ENCODE data around the gene ACAT1. TPM values are rescaled to one million over a fixed set of nuclear protein-coding genes. Genes with fewer than 3 reads are reported as not detected.
"Not testable (repeated sequence)": the region's sequence is repeated elsewhere in the genome, so short reads cannot be mapped to it uniquely, and the experiment has no call there.

The ACAT1 gene
- total RNA-seq, 1 donor from 2014 or later: 404 TPM

DNA sequence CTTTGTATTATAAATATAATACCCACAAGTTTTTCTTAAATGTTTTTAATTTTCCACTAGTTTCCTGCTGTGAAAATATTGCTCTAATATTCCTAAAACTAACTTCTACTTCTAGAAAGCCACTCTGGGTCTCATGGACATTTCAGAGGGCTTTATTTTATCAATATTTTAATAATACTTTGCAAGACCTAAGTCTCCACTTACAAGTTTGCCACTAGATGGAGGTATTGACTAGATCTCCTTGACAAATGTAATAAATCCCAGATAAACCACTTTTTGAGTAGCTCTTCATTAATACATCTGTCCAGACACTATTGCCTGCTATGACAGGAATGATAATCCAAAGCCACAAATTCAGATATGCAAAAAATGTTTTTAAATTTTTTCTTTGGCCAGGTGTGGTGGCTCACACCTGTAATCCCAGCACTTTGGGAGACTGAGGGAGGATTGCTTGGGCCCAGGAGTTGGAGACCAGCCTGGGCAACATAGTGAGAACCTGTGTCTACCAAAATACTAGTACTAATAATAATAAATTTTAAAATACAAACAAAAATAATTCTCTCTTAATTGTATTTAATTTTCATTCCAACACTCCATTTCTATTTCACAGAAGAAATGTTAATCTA lies 3.5 kb upstream of the ACAT1 start:
- DNase-seq: no peak
- Histone ChIP-seq H3K4me3 (no peak overlapping the region), H3K36me3 (no peaks in the 10 kb centered on the region), H3K9me3 (replicated peaks) (no peaks in the 10 kb centered on the region), H3K27me3 (ENCODE audit: low read depth) (no peaks in the 10 kb centered on the region), H3K4me1 (peaks cover 44% of the 10 kb centered on the region), H3K27ac (replicated peaks) (peak overlapping the region; percentile 98)
- peak; percentile 70 for TF ChIP-seq CTCF (IDR thresholded peaks at IDR 0.05; ENCODE audit: borderline replicate concordance)
- intact Hi-C loops (cut with micrococcal nuclease): no loop called here

GRCh38 chr11:108120936-108121273 lies 462 bp upstream of the ACAT1 start:
- H3K4me3 ChIP-seq: peak overlapping the region; percentile 84
- H3K4me1 ChIP-seq: peaks cover 62% of the 10 kb centered on the region
- not testable (repeated sequence) for H3K9me3 ChIP-seq (replicated peaks); H3K36me3 ChIP-seq; DNase-seq; H3K27me3 ChIP-seq (ENCODE audit: low read depth)
- intact Hi-C loops (cut with micrococcal nuclease): loop anchor here (5.0 kb wide), 1 partner anchor 101 kb away; the partner anchor contains the start of genes ATM and NPAT
- peak overlapping the region; percentile 98 for H3K27ac ChIP-seq (replicated peaks)

GRCh38 chr11:108122166-108122628 lies 830 bp downstream of the ACAT1 start:
- Histone ChIP-seq H3K4me1 (peaks cover 67% of the 10 kb centered on the region), H3K36me3 (peaks cover 7% of the 10 kb centered on the region), H3K27me3 (ENCODE audit: low read depth) (no peaks in the 10 kb centered on the region), H3K27ac (replicated peaks) (peak overlapping the region; percentile 98), H3K9me3 (replicated peaks) (no peaks in the 10 kb centered on the region), H3K4me3 (peak overlapping the region; percentile 84)
- intact Hi-C loops (cut with micrococcal nuclease): loop anchor here (5.0 kb wide), 1 partner anchor 100 kb away; the partner anchor contains the start of genes ATM and NPAT
- TF ChIP-seq CTCF (IDR thresholded peaks at IDR 0.05; ENCODE audit: borderline replicate concordance): no peak
- no peak for DNase-seq

DNA sequence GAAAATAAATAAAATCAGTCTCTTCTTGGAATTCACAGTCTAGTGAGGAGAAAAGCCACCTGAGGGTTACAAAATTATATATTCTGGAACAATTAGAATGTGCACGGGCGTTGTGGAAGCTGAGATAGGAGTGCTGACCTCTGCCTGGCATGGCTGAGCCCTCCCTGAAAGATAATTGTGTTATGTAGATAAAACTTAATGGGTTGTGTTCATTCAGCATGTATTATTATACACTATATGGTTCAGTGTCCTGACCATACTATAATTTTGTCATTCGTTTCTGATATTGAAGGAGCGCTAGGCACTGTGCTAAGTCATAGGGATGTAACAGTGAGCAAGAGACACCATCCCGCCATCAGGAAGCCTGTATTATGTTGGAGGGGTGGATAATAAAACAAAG lies 3.7 kb downstream of the ACAT1 start:
- Histone ChIP-seq H3K4me1 (peaks cover 81% of the 10 kb centered on the region), H3K27me3 (ENCODE audit: low read depth) (no peaks in the 10 kb centered on the region), H3K27ac (replicated peaks) (peak overlapping the region; percentile 98), H3K36me3 (peaks cover 7% of the 10 kb centered on the region), H3K4me3 (peak overlapping the region; percentile 84), H3K9me3 (replicated peaks) (no peaks in the 10 kb centered on the region)
- intact Hi-C loops (cut with micrococcal nuclease): no loop called here
- no peak for DNase-seq
- TF ChIP-seq CTCF (IDR thresholded peaks at IDR 0.05; ENCODE audit: borderline replicate concordance): no peak

DNA sequence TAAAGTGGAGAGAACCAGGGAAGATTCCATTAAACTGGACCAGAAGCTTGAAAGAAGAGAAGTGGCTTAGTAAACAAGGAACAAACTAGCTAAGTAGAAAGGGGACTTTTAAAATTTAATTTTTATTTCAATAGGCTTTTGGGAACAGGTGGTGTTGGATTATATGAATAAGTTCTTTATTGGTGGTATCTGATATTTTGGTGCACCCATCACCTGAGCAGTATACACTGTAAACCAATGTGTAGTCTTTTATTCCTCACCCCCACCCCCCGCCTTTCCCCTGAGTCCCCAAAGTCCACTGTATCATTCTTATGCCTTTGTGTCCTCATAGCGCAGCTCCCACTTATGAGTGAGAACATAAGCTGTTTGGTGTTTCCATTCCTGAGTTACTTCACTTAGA lies 7.4 kb downstream of the ACAT1 start:
- intact Hi-C loops (cut with micrococcal nuclease): no loop called here
- Histone ChIP-seq H3K36me3 (peaks cover 28% of the 10 kb centered on the region), H3K4me3 (no peak overlapping the region), H3K27ac (replicated peaks) (peak overlapping the region; percentile 98), H3K9me3 (replicated peaks) (no peaks in the 10 kb centered on the region), H3K27me3 (ENCODE audit: low read depth) (no peaks in the 10 kb centered on the region), H3K4me1 (peaks cover 81% of the 10 kb centered on the region)
- no peak for TF ChIP-seq CTCF (IDR thresholded peaks at IDR 0.05; ENCODE audit: borderline replicate concordance)
- DNase-seq: no peak

DNA sequence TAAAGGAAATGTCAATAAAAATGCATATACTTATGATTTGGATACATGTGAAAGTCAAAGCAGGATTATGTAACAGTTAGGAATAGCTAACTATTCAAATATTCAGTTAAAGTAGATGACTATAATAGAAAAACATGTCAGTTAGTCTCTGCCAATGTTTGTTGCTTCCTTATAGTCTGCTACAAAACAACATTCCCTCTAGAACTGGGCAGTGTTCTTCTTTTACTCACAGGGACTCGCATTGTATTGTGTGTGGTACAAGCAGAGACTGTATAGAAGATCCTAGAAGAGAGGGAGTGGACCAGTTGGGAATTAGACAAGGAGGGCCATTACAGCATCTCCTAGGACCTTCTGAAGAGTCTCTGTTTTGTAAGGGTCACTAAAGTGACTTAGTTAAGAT lies 10.6 kb downstream of the ACAT1 start:
- no peaks in the 10 kb centered on the region for H3K27me3 ChIP-seq (ENCODE audit: low read depth)
- peaks cover 62% of the 10 kb centered on the region for H3K4me1 ChIP-seq
- no peak overlapping the region for H3K4me3 ChIP-seq
- intact Hi-C loops (cut with micrococcal nuclease): no loop called here
- H3K27ac ChIP-seq (replicated peaks): peak overlapping the region; percentile 7
- H3K36me3 ChIP-seq: peaks cover 50% of the 10 kb centered on the region
- H3K9me3 ChIP-seq (replicated peaks): no peaks in the 10 kb centered on the region
- TF ChIP-seq CTCF (IDR thresholded peaks at IDR 0.05; ENCODE audit: borderline replicate concordance): no peak
- DNase-seq: no peak

GRCh38 chr11:108132993-108133538 lies 11.7 kb downstream of the ACAT1 start:
- H3K27ac ChIP-seq (replicated peaks); DNase-seq; H3K4me3 ChIP-seq; intact Hi-C loops (cut with micrococcal nuclease); H3K9me3 ChIP-seq (replicated peaks); H3K27me3 ChIP-seq (ENCODE audit: low read depth): not testable (repeated sequence)
- Histone ChIP-seq H3K4me1 (peaks cover 51% of the 10 kb centered on the region), H3K36me3 (peaks cover 57% of the 10 kb centered on the region)
